HL-60 (cell line): Measurements from ENCODE around the gene PPFIBP2.

Experiments used
- GABPA ChIP-seq: IDR thresholded peaks from 2 replicates; pipeline ENCODE4 v1.6.1; 2012; ENCODE audit warnings: low read depth
- POLR2AphosphoS5 ChIP-seq: IDR thresholded peaks from 2 replicates; pipeline ENCODE4 v1.6.1; 2012; ENCODE audit warnings: low read depth
- SPI1 ChIP-seq: IDR thresholded peaks from 2 replicates; pipeline ENCODE4 v1.6.1; 2012; ENCODE audit warnings: low read depth, mild to moderate bottlenecking, borderline replicate concordance
- TF ChIP-seq, protein P1 (sequence below): IDR thresholded peaks from one replicate; pipeline ENCODE4 v1.5.1; 2011; ENCODE audit warnings: low read length, control low read depth, inconsistent platforms; ENCODE audit not compliant: insufficient read depth
- TF ChIP-seq, protein P2 (sequence below): IDR thresholded peaks from 2 replicates; pipeline ENCODE4 v1.6.1; 2012; ENCODE audit warnings: low read depth; ENCODE audit not compliant: insufficient replicate concordance

DNA sequence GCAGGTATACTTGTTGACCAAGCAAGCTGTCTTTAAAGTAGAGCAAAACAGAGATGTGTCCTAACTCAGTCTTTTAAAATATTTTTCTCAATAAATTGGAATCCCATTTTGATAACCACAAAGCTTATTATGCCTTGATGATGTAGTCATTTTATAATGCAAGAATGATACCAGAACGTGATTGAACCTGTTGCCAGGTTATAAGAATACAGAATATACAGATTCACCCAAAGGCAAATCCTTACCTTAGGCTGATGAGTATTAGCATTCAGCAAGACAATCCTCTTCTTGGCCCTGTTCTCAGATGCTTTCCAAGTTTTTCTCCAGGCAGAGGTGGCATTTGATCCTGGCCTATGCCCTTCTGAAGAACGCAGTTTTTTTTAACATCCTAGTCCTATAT is 76.1 kb downstream of the PPFIBP2 start:
- TF ChIP-seq, protein P1, sequence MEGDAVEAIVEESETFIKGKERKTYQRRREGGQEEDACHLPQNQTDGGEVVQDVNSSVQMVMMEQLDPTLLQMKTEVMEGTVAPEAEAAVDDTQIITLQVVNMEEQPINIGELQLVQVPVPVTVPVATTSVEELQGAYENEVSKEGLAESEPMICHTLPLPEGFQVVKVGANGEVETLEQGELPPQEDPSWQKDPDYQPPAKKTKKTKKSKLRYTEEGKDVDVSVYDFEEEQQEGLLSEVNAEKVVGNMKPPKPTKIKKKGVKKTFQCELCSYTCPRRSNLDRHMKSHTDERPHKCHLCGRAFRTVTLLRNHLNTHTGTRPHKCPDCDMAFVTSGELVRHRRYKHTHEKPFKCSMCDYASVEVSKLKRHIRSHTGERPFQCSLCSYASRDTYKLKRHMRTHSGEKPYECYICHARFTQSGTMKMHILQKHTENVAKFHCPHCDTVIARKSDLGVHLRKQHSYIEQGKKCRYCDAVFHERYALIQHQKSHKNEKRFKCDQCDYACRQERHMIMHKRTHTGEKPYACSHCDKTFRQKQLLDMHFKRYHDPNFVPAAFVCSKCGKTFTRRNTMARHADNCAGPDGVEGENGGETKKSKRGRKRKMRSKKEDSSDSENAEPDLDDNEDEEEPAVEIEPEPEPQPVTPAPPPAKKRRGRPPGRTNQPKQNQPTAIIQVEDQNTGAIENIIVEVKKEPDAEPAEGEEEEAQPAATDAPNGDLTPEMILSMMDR = no peak
- TF ChIP-seq POLR2AphosphoS5 (no peak), GABPA (no peak), SPI1 (no peak)
- TF ChIP-seq, protein P2, sequence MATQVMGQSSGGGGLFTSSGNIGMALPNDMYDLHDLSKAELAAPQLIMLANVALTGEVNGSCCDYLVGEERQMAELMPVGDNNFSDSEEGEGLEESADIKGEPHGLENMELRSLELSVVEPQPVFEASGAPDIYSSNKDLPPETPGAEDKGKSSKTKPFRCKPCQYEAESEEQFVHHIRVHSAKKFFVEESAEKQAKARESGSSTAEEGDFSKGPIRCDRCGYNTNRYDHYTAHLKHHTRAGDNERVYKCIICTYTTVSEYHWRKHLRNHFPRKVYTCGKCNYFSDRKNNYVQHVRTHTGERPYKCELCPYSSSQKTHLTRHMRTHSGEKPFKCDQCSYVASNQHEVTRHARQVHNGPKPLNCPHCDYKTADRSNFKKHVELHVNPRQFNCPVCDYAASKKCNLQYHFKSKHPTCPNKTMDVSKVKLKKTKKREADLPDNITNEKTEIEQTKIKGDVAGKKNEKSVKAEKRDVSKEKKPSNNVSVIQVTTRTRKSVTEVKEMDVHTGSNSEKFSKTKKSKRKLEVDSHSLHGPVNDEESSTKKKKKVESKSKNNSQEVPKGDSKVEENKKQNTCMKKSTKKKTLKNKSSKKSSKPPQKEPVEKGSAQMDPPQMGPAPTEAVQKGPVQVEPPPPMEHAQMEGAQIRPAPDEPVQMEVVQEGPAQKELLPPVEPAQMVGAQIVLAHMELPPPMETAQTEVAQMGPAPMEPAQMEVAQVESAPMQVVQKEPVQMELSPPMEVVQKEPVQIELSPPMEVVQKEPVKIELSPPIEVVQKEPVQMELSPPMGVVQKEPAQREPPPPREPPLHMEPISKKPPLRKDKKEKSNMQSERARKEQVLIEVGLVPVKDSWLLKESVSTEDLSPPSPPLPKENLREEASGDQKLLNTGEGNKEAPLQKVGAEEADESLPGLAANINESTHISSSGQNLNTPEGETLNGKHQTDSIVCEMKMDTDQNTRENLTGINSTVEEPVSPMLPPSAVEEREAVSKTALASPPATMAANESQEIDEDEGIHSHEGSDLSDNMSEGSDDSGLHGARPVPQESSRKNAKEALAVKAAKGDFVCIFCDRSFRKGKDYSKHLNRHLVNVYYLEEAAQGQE = no peak
